DMS114 treated with DMSO at 0.1 percent for 48 hours (cell line): ENCODE data around the gene CIROP.

Source experiments
- DNase-seq: peaks from one replicate; lab custom pipeline; 2025; ENCODE audit not compliant: unreplicated experiment; lab: John Stamatoyannopoulos, UW

The CIROP gene

GRCh38 chr14:23104591-23105347, at the start of gene CIROP:
TSS of gene CIROP (minus strand) at chr14:23104989. CDS start at chr14:23104920, 69 bp downstream.
- DNase-seq, result no peak

GRCh38 chr14:23153851-23154796, 49.3 kb upstream of the CIROP start:
- no peak for DNase-seq

GRCh38 chr14:23151342-23151741, 46.6 kb upstream of the CIROP start:
- no peak for DNase-seq

GRCh38 chr14:23149745-23150144, 45.0 kb upstream of the CIROP start:
- no peak for DNase-seq

GRCh38 chr14:23148591-23149249, 43.9 kb upstream of the CIROP start:
- no peak for DNase-seq

- DNase-seq, result no peak
These were observed 42.9 kb upstream of the CIROP start for GRCh38 chr14:23147676-23148075.

- DNase-seq, result no peak
These were observed 42.2 kb upstream of the CIROP start for GRCh38 chr14:23146980-23147379.

- no peak for DNase-seq
These were observed 41.6 kb upstream of the CIROP start for GRCh38 chr14:23146351-23146910.

GRCh38 chr14:23145794-23146350, 41.1 kb upstream of the CIROP start:
- no peak for DNase-seq

- no peak for DNase-seq
These were observed 39.1 kb upstream of the CIROP start for GRCh38 chr14:23143911-23144310.

GRCh38 chr14:23142826-23143225, 38.0 kb upstream of the CIROP start:
- no peak for DNase-seq

- DNase-seq, result no peak
These were observed 37.1 kb upstream of the CIROP start for GRCh38 chr14:23141706-23142444.

GRCh38 chr14:23140371-23140770, 35.6 kb upstream of the CIROP start:
- DNase-seq, result no peak

GRCh38 chr14:23139874-23140273, 35.1 kb upstream of the CIROP start:
- no peak for DNase-seq

- DNase-seq, result no peak
These were observed 33.2 kb upstream of the CIROP start for GRCh38 chr14:23137813-23138535.

GRCh38 chr14:23137192-23137812, 32.5 kb upstream of the CIROP start:
- no peak for DNase-seq

GRCh38 chr14:23136566-23137133, 31.9 kb upstream of the CIROP start:
- no peak for DNase-seq

- no peak for DNase-seq
These were observed 28.2 kb upstream of the CIROP start for GRCh38 chr14:23132970-23133369.

- DNase-seq, result no peak
These were observed 26.7 kb upstream of the CIROP start for GRCh38 chr14:23131482-23131881.
